ENCODE measurements around the gene CCR7. TPM values are rescaled to one million over a fixed set of nuclear protein-coding genes. Genes with fewer than 3 reads are reported as not detected.
"Not testable (repeated sequence)": the region's sequence is repeated elsewhere in the genome, so short reads cannot be mapped to it uniquely, and the experiment has no call there.

CCR7 gene
- polyA plus RNA-seq, 1 of the 3 experiments (the other 2 are of a cell fraction) = not detected

DNA sequence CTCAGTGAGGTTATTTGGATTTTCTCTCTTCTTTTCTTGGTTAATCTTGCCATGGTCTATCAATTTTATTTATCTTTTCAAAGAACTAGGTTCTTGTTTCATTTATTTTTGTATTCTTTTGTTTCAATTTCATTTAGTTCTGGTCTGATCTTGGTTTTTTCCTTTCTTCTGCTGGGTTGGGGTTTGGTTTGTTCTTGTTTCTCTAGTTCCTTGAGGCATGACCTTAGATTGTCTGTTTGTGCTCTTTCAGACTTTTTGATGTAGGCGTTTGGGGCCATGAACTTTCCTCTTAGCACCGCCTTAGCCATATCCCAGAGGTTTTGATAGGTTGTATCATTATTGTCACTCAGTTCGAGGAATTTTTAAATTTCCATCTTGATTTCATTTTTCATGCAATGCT, 21.0 kb upstream of the CCR7 start:
- DNase-seq; H3K4me1 ChIP-seq (ENCODE audit: control insufficient read depth in 1 of 2, insufficient read depth in 2 of 2, low read depth in 1 of 2, low read length in 1 of 2); H3K36me3 ChIP-seq (replicated peaks in 1 of 2; ENCODE audit: control insufficient read depth in 1 of 2, insufficient read depth in 2 of 2, low read length in 1 of 2); H3K27me3 ChIP-seq (ENCODE audit: insufficient read depth); H3K9me3 ChIP-seq; POLR2A ChIA-PET; H3K9ac ChIP-seq; H4K20me1 ChIP-seq (ENCODE audit: insufficient read depth); H3K79me2 ChIP-seq (ENCODE audit: insufficient read depth); H3K9me2 ChIP-seq; H3K27ac ChIP-seq (ENCODE audit: low read depth in 2 of 2, low read length in 1 of 2); H3K4me2 ChIP-seq; H3K4me3 ChIP-seq (ENCODE audit: low read depth in 2 of 2, low read length in 1 of 2); H2AFZ ChIP-seq (ENCODE audit: low read depth); H3F3A ChIP-seq (replicated peaks; ENCODE audit: insufficient read depth): not testable (repeated sequence)
- whole genome bisulfite sequencing (ENCODE audit: low lambda C conversion rate) = 13% methylated on average over 3 of the region's 3 CpGs
- CTCF ChIA-PET = interaction anchor here (0.6 to 0.9 kb wide), 2 partner anchors 53 to 145 kb away, joined by 3 read pairs; no protein-coding TSS in a partner anchor

DNA sequence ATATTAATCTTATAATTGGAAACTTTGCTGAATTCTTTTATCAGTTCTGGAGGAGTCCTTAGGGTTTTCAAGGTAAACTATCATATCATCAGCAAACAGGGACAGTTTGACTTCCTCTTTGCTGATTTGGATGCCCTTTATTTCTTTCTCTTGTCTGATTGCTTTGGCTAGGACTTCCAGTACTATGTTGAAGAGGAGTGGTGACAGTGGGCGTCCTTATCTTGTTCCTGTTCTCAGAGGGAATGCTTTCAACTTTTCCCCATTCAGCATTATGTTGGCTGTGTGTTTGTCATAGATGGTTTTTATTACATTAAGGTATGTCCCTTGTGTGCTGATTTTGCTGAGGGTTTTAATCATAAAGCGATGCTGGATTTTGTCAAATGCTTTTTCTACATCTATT, 19.7 kb upstream of the CCR7 start:
- H2AFZ ChIP-seq (ENCODE audit: low read depth); H3K4me3 ChIP-seq (ENCODE audit: low read depth in 2 of 2, low read length in 1 of 2); H4K20me1 ChIP-seq (ENCODE audit: insufficient read depth); H3K79me2 ChIP-seq (ENCODE audit: insufficient read depth); H3K9me2 ChIP-seq; H3K27ac ChIP-seq (ENCODE audit: low read depth in 2 of 2, low read length in 1 of 2); H3F3A ChIP-seq (replicated peaks; ENCODE audit: insufficient read depth); POLR2A ChIA-PET; CTCF ChIA-PET; H3K9ac ChIP-seq; H3K4me1 ChIP-seq (ENCODE audit: control insufficient read depth in 1 of 2, insufficient read depth in 2 of 2, low read depth in 1 of 2, low read length in 1 of 2); DNase-seq; H3K36me3 ChIP-seq (replicated peaks in 1 of 2; ENCODE audit: control insufficient read depth in 1 of 2, insufficient read depth in 2 of 2, low read length in 1 of 2); H3K27me3 ChIP-seq (ENCODE audit: insufficient read depth); H3K9me3 ChIP-seq; H3K4me2 ChIP-seq: not testable (repeated sequence)
- 15% methylated on average over 2 of the region's 2 CpGs for WGBS (ENCODE audit: low lambda C conversion rate)

DNA sequence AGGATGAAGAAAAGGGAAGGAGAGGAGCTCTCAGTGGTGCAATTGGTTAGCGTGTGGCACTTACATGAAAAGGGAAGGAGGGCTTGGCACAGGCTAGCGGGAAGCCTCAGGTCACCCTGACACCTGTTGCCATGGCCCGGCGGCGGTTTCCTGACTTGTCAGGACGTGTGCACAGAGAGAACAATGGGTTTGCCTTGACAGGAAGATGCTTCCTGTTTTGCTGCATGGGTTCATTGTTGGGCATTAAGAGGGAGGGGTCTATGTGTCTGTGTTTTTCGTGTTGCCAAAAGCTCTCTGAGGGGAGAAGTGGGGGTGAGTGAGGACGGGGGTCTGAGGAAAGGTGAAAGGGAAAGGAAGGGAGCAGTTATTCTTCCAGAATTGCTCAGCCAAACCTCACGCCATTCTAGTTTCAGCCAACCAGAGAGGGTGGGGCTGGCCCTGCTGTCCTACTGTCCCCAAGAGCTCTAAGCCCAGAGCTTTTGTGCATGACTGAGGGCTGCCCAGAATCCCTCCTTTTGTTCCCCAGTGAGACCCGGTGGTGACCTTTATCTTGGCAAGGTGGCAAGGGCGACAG, 17.1 kb upstream of the CCR7 start:
- H2AFZ ChIP-seq (ENCODE audit: low read depth) = no peak overlapping the region
- H3F3A ChIP-seq (replicated peaks; ENCODE audit: insufficient read depth) = no peaks in the 10 kb centered on the region
- no peaks in the 10 kb centered on the region for H3K9me2 ChIP-seq
- no peak overlapping the region for H3K9ac ChIP-seq
- TF ChIP-seq RCOR1 (IDR thresholded peaks at IDR 0.05; ENCODE audit: low read length) (no peak), PBX3 (IDR thresholded peaks at IDR 0.05) (no peak), CTCF (IDR thresholded peaks at IDR 0.05) (no peak), FOSL2 (IDR thresholded peaks at IDR 0.05; ENCODE audit: borderline replicate concordance, low read depth) (no peak), GATA2 (CRISPR knock-in tag; IDR thresholded peaks at IDR 0.05) (no peak), RXRA (IDR thresholded peaks at IDR 0.05; ENCODE audit: borderline replicate concordance, low read depth) (no peak), YY1 (IDR thresholded peaks at IDR 0.05; ENCODE audit: low read depth) (no peak), JUND (IDR thresholded peaks at IDR 0.05) (no peak), RFX5 (IDR thresholded peaks at IDR 0.05; ENCODE audit: low read length) (no peak), MXI1 (IDR thresholded peaks at IDR 0.05; ENCODE audit: low read depth, low read length) (no peak), ELF1 (IDR thresholded peaks at IDR 0.05) (no peak), TCF12 (IDR thresholded peaks at IDR 0.05) (no peak), GABPA (IDR thresholded peaks at IDR 0.05; ENCODE audit: low read depth) (no peak)
- TF ChIP-seq, protein P1, sequence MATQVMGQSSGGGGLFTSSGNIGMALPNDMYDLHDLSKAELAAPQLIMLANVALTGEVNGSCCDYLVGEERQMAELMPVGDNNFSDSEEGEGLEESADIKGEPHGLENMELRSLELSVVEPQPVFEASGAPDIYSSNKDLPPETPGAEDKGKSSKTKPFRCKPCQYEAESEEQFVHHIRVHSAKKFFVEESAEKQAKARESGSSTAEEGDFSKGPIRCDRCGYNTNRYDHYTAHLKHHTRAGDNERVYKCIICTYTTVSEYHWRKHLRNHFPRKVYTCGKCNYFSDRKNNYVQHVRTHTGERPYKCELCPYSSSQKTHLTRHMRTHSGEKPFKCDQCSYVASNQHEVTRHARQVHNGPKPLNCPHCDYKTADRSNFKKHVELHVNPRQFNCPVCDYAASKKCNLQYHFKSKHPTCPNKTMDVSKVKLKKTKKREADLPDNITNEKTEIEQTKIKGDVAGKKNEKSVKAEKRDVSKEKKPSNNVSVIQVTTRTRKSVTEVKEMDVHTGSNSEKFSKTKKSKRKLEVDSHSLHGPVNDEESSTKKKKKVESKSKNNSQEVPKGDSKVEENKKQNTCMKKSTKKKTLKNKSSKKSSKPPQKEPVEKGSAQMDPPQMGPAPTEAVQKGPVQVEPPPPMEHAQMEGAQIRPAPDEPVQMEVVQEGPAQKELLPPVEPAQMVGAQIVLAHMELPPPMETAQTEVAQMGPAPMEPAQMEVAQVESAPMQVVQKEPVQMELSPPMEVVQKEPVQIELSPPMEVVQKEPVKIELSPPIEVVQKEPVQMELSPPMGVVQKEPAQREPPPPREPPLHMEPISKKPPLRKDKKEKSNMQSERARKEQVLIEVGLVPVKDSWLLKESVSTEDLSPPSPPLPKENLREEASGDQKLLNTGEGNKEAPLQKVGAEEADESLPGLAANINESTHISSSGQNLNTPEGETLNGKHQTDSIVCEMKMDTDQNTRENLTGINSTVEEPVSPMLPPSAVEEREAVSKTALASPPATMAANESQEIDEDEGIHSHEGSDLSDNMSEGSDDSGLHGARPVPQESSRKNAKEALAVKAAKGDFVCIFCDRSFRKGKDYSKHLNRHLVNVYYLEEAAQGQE (IDR thresholded peaks at IDR 0.05; ENCODE audit: low read depth, low read length) = no peak
- TF ChIP-seq, protein P2, sequence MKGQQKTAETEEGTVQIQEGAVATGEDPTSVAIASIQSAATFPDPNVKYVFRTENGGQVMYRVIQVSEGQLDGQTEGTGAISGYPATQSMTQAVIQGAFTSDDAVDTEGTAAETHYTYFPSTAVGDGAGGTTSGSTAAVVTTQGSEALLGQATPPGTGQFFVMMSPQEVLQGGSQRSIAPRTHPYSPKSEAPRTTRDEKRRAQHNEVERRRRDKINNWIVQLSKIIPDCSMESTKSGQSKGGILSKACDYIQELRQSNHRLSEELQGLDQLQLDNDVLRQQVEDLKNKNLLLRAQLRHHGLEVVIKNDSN (IDR thresholded peaks at IDR 0.05; ENCODE audit: borderline replicate concordance, low read depth) = no peak
- ChIA-PET POLR2A (no interaction called here), CTCF (no interaction called here)
- no peaks in the 10 kb centered on the region; the same call in 1 of the 2 replicates for H3K27me3 ChIP-seq (ENCODE audit: insufficient read depth)
- no peak overlapping the region for H3K4me3 ChIP-seq (ENCODE audit: low read depth in 2 of 2, low read length in 1 of 2)
- no peak for DNase-seq
- H3K9me3 ChIP-seq = no peaks in the 10 kb centered on the region
- H3K4me2 ChIP-seq = no peak overlapping the region
- WGBS (ENCODE audit: low lambda C conversion rate) = 19% methylated on average over 11 of the region's 11 CpGs
- H3K36me3 ChIP-seq (replicated peaks in 1 of 2; ENCODE audit: control insufficient read depth in 1 of 2, insufficient read depth in 2 of 2, low read length in 1 of 2) = no peaks in the 10 kb centered on the region
- no peak overlapping the region for H3K27ac ChIP-seq (ENCODE audit: low read depth in 2 of 2, low read length in 1 of 2)
- no peaks in the 10 kb centered on the region for H4K20me1 ChIP-seq (ENCODE audit: insufficient read depth)
- H3K79me2 ChIP-seq (ENCODE audit: insufficient read depth) = no peaks in the 10 kb centered on the region
- H3K4me1 ChIP-seq (ENCODE audit: control insufficient read depth in 1 of 2, insufficient read depth in 2 of 2, low read depth in 1 of 2, low read length in 1 of 2) = no peaks in the 10 kb centered on the region; a peak in 1 of 4 replicates

Measured in SK-N-SH (cell line).